ENCODE data around the gene ZNF280B. TPM values are rescaled to one million over a fixed set of nuclear protein-coding genes. Genes with fewer than 3 reads are reported as not detected.
A peak's percentile ranks its signal among the peaks of the same experiment; 100 is the strongest.
"Not testable (repeated sequence)": the region's sequence is repeated elsewhere in the genome, so short reads cannot be mapped to it uniquely, and the experiment has no call there.

Gene ZNF280B
- polyA plus RNA-seq, 1 donor: 5.6 TPM

GRCh38 chr22:22509912-22510311 lies 1.4 kb upstream of the ZNF280B start:
- not testable (repeated sequence) for DNase-seq

GRCh38 chr22:22507743-22508273 lies 734 bp downstream of the ZNF280B start:
- DNase-seq: peak; percentile 10

- DNase-seq: no peak
These were observed 1.8 kb downstream of the ZNF280B start for GRCh38 chr22:22506736-22507135.

DNA sequence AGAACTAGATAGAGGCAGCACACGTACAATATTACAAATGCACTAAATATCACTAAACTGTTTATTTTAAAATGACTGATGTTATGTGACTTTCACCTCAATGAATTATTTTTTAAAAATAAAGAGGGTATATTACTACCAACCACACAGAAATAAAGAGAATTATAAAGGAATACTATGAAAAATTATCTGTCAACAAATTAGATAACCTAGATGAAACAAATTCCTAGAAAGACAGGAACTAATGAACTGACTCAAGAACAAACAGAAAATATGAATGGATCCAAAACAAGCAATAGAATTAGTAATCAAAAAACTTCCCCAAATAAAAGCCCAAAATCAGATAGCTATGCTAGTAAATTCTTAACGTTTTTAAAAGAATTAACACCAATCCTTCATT lies 10.3 kb downstream of the ZNF280B start:
- DNase-seq: no peak

DNA sequence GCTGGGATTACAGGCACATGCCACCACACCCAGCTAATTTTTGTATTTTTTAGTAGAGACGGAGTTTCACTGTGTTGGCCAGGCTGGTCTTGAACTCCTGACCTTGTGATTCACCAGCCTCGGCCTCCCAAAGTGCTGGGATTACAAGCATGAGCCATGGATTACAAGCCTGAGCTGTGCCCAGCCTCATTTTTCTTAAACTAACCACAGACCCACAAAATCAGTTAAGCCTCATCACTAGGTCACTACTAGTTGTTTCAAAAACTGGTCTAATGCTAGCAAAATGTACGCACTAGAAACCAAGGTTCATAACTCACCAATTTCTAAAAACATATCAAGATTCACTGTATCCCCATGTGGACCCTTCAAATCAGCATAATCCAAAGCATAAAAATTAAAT lies 17.0 kb downstream of the ZNF280B start:
- not testable (repeated sequence) for DNase-seq

GRCh38 chr22:22488736-22489135 lies 19.8 kb downstream of the ZNF280B start:
- DNase-seq: no peak

DNA sequence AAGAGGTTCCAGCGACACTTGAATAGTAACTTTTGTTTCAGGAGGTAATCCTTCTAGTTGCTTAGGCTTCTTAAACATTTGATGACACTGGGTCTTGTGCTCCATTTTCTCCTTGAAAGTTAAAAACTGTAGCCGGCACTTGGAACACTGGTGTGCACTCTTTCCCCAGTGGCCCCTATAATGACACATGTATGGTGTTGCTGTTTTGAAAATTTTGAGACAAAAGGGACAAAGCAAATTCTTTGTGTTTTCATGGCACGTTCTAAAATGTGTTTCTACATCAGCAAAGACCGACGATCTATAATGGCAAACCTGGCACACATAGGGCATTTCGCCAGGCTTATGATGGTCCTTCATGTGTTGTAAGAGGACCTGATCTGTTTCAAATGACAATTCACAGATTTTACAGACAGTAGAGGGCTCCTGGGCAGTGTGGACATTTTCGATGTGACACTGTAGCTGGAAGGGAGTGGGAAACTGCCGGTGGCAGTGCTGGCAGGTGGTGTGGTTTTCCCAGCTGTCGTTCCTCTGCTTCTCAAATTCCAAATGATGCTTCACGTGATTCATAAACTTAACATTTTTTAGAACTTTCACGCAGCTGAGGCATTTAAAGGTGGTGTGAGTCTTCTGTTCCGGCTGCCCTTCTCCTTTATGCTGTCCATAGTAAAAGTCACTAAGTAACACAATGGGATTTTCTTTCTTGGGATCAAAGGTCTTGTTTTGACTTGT lies 20.5 kb downstream of the ZNF280B start:
- DNase-seq: no peak

GRCh38 chr22:22487059-22487458 lies 21.5 kb downstream of the ZNF280B start:
- no peak for DNase-seq

DNA sequence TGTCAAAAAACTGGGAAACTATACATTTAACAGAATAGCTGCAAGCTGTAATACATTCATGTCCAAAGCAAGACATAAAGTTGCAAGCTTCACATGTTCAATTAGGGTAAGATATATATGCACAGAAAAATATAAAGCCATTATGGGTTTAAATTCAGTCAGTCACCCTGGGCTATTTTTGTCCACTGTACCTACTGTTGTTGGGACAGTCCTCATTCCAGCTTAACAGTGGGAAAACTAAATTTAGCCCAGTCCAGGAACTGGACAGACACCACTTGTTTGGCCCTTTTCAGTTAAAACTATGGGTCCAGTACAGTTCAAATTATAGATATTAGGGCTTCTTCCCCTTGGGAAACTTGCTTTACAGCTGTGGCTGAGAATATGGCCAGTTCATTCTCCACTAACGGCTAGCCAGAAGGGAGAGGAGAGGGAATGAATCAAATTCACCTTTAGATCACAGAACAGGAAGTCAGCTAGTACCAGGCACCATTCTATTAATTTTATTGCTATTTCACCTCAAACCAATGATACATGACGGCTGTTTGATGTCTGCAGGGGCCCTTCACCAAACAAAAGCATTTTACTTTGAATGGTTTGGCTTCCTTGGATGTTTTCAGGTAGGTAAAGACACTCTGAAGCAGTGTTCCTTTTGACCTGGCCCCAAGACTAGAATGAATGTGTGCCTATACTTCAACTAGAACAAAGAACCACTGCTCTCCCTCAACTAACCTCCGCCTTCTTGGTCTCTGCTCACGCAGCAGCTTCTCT lies 22.2 kb downstream of the ZNF280B start:
- no peak for DNase-seq

- DNase-seq: no peak
These were observed 23.0 kb downstream of the ZNF280B start for GRCh38 chr22:22485524-22485923.

DNA sequence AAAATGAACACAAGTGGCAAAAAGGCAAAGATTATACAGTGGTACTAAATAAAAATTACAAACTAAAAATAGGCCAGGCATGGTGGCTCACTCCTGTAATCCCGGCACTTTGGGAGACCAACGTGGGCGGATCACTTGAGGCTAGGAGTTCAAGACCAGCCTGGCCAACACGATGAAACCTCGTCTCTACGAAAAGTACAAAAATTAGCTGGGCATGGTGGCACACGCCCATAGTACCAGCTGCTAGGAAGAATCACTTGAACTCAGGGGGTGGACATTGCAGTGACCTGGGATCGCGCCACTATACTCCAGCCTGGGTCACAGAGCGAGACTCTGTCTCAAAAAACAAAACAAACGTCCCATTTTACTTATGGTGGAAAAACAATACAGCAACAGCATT lies 24.5 kb downstream of the ZNF280B start:
- no peak for DNase-seq

DNA sequence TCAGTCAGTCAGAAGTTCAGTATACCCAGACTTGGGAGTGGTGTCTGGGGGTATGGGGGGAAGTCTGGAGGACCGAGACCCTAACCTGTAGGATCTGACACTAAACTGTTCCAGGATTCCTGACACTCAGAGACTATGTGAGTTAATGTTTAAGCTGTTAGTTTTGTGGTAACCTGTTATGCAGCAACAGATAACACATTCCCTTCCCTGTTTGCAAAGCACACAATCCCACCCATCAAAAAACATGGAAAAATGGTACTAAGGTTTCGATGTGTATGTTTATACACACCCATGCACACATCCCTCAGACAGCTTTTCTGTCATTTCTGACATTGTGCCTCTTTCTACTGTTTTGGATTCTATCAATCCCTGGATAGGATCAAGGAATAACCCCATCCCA lies 27.6 kb downstream of the ZNF280B start:
- no peak for DNase-seq

GRCh38 chr22:22479999-22480532 lies 28.5 kb downstream of the ZNF280B start:
- DNase-seq: no peak

GRCh38 chr22:22479116-22479515 lies 29.4 kb downstream of the ZNF280B start:
- no peak for DNase-seq

DNA sequence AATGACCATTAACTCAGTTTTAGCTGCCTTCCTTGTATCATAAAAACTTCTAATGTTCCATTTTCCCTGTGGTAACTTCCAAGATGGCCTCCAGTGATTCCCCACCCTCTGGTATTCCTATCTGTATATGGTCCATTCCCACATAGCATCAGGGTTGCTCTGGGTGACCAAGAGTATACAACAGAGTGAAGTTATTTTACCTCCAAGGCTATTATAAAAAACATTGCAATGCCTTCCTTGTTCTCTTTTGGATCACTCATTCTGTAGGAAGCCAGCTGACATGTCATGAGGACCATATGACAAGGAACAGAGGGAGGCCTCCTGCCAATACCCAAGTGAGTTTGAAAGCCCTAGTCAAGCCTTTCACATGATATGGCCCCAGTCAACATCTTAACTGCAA lies 30.1 kb downstream of the ZNF280B start:
- no peak for DNase-seq

DNA sequence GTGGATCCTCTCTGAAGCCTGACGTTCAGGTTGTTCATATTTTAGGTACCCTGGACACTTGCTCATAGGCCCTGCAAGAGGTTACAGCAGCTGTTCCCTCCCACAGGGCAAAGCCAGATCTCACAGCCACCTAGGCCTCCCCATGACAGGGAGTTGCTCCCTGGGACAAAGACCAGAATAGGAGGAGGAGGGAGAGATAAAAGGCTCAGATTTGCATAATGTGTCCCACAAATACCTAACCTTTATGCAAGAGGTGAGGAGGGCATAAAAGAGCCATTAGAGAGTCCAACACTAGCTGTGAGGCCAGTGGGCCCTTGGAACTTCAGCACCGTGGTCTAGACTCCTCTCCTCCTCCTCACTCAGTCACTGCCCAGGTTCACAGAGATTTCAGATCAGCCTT lies 33.8 kb downstream of the ZNF280B start:
- DNase-seq: no peak

GRCh38 chr22:22471104-22471503 lies 37.4 kb downstream of the ZNF280B start:
- DNase-seq: not testable (repeated sequence)

GRCh38 chr22:22469527-22469926 lies 39.0 kb downstream of the ZNF280B start:
- DNase-seq: no peak

- DNase-seq: not testable (repeated sequence)
These were observed 39.6 kb downstream of the ZNF280B start for GRCh38 chr22:22468794-22469469.

DNA sequence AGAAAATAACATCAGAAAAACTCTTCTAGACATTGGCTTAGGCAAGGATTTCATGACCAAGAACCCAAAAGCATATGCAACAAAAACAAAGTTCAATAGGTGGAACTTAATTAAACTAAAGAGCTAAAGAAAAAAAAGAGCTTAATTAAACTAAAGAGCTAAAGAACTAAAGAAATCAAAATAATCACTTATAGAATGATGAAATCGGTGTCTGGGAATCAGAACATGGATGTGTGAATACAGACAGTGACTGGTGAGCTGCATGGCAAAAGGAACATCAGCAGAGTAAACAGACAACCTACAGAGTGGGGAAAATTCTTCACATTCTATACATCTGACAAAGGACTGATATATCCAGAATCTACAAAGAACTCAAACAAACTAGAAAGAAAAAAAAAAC lies 41.4 kb downstream of the ZNF280B start:
- no peak for DNase-seq

- no peak for DNase-seq
These were observed 42.8 kb downstream of the ZNF280B start for GRCh38 chr22:22465782-22466181.

DNA sequence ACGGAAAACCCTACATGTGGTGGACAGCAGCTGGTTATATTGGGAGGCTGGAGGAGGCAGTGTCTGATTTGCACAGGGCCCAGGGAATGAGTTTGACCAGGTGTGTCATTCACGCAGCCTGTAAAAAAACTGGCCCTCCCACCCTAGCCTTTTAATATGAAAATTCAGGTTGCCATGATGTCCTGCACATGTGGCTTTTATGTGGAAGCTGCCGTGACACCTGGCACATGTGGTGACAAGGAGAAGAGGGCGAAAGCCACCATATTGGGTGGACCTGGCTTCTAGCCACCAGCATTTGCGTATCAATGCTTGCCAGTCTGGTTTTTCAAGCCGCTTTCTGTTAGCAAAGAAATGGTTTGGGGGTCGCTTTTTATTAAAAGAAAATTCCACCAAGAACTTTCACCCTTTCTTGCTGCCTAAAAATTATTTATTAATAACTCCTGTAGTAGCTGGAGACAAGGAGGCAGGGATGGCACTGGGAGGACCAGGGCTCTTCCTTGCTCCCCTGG lies 43.4 kb downstream of the ZNF280B start:
- DNase-seq: no peak
